Fibroblast of lung (primary cell): ENCODE data around the gene ANLN.
"Not testable (repeated sequence)": the region's sequence is repeated elsewhere in the genome, so short reads cannot be mapped to it uniquely, and the experiment has no call there.

ENCODE experiments used
- CTCF ChIP-seq, 2 donors: IDR thresholded peaks in 1 of 2; conservative IDR thresholded peaks in 1 of 2; 1 replicate in 1 of 2; 2 replicates in 1 of 2; pipeline ENCODE4 v1.5.1; 2011 to 2012; ENCODE audit warnings: low read length in 2 of 2, control low read depth in 1 of 2, inconsistent platforms in 1 of 2, low read depth in 1 of 2, mild to moderate bottlenecking in 1 of 2
- EZH2 ChIP-seq: IDR thresholded peaks from 2 replicates; pipeline ENCODE4 v1.5.1; 2012; ENCODE audit warnings: low read length, control low read depth, mild to moderate bottlenecking; ENCODE audit errors: missing control alignments

- TF ChIP-seq CTCF (conservative IDR thresholded peaks at IDR 0.05 in 1 of 2, IDR thresholded peaks at IDR 0.05 in 1 of 2; ENCODE audit: low read depth in 1 of 2, low read length in 2 of 2); EZH2: not testable (repeated sequence)
Observed at GRCh38 chr7:36466001-36466400, 76.3 kb downstream of the ANLN start.
